Right lobe of liver (tissue), 6 donors: Measurements from ENCODE around the gene CA14. TPM values are rescaled to one million over a fixed set of nuclear protein-coding genes. Genes with fewer than 3 reads are reported as not detected.

ENCODE experiments used
- ATAC-seq, 4 donors: fragments of 200-7000 bp; cut with Tn5 transposase; one replicate each; pipeline ENCODE4 v1.9.1; 2020; ENCODE audit warnings: mild to moderate bottlenecking in 4 of 4, moderate library complexity in 4 of 4
- DNase-seq, 3 donors: peaks; one replicate each; pipeline ENCODE4 v3.0.0-alpha.2; 2020
- H3K27ac ChIP-seq, 3 donors: fragments of 200-600 bp; one replicate each; pipeline ENCODE4 v1.8.0; 2022
- H3K27me3 ChIP-seq, 2 donors: fragments of 200-600 bp; one replicate each; pipeline ENCODE4 v1.8.0; 2022
- H3K36me3 ChIP-seq, 4 donors: fragments of 200-600 bp; sonication (generic) in 1 of 4; one replicate each; pipeline versions ENCODE4 v1.5.1 to v1.8.0; 2017 to 2022; ENCODE audit warnings: control low read depth in 1 of 4
- H3K4me1 ChIP-seq, 4 donors: fragments of 200-600 bp; sonication (generic) in 1 of 4; one replicate each; pipeline versions ENCODE4 v1.5.1 to v1.8.0; 2017 to 2022; ENCODE audit warnings: control low read depth in 1 of 4
- H3K4me3 ChIP-seq, 3 donors: fragments of 200-600 bp; one replicate each; pipeline ENCODE4 v1.8.0; 2022
- H3K9me3 ChIP-seq, 4 donors: fragments of 200-600 bp; sonication (generic) in 1 of 4; one replicate each; pipeline versions ENCODE4 v1.5.1 to v1.8.0; 2017 to 2022; ENCODE audit warnings: control low read depth in 1 of 4
- POLR2A ChIP-seq: fragments of 450-650 bp; IDR thresholded peaks from one replicate; pipeline ENCODE4 v1.6.1; 2017; ENCODE audit warnings: antibody characterized with exemption, mild to moderate bottlenecking
- WGBS: methylation state at CpG from one replicate; pipeline ENCODE4 v1.1.6; 2018; ENCODE audit warnings: low coverage, low lambda C conversion rate; ENCODE audit not compliant: insufficient coverage; ENCODE audit errors: missing lambda C conversion rate; 5-methylcytosine and 5-hydroxymethylcytosine counted together
- intact Hi-C, 2 donors: fragments of 100-400 bp; cut with DNase I; formaldehyde crosslinking; loops; one replicate each; pipeline versions ENCODE4 v1.11.2 to v1.14.1; 2022
- total RNA-seq, 6 experiments: library from RNA; depleted of rRNA in 2 of 6; stranded (reverse); fragments of >200 nt in 2 of 6; fragmentation: NEBNext Ultra II Directional in 3 of 6; extraction: Animal tissue kit (Norgen Biotek cat#: 25700) in 3 of 6; gene quantifications; one replicate each; pipeline versions ENCODE4 v1.1.0 to v1.2.4, GENCODE V29; 2016 to 2023
- TF ChIP-seq, protein P1 (sequence below), 4 donors: fragments of 200-600 bp in 3 of 4; fragments of 450-650 bp in 1 of 4; IDR thresholded peaks; one replicate each; pipeline versions ENCODE4 v1.5.1 to v1.8.0; 2016 to 2022; ENCODE audit warnings: antibody characterized with exemption in 4 of 4, mild to moderate bottlenecking in 2 of 4
- donor health status: DM: no; HTN: yes; CAD: no.
- donor health status: DM: no; HTN: no; CAD: no.
- donor health status: DM: no; HTN: no; CAD: no.
- donor health status: DM: no; HTN: yes; CAD: no.
- donor health status: DM: no; HTN: yes; CAD: no.

Gene CA14
- total RNA-seq, 6 experiments from 2014 or later: 0.20 to 4.8 (median 0.56) TPM; not detected in 1

DNA sequence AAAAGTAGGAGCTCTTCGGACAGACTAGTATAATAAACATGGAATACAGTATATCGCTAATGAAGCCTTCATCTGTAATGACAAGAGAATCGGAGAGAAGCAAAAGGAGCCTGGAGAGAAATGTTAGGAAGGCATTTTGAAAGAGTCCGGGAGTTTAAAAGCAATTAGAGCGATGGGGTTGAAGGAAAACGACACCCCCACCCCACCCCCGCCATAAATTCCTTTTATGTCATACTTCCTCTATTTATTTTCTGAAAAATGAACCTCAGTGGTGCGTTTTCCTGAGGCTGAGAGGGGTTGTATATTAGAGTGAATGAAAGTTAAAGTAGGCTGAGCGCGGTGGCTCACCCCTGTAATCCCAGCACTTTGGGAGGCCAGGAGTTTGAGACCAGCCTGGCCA is 11.9 kb downstream of the CA14 start:
- intact Hi-C loops: no loop called here
- H3K27ac ChIP-seq: peak overlapping the region; percentile 90 to 95 (median 91)
- TF ChIP-seq, protein P1, sequence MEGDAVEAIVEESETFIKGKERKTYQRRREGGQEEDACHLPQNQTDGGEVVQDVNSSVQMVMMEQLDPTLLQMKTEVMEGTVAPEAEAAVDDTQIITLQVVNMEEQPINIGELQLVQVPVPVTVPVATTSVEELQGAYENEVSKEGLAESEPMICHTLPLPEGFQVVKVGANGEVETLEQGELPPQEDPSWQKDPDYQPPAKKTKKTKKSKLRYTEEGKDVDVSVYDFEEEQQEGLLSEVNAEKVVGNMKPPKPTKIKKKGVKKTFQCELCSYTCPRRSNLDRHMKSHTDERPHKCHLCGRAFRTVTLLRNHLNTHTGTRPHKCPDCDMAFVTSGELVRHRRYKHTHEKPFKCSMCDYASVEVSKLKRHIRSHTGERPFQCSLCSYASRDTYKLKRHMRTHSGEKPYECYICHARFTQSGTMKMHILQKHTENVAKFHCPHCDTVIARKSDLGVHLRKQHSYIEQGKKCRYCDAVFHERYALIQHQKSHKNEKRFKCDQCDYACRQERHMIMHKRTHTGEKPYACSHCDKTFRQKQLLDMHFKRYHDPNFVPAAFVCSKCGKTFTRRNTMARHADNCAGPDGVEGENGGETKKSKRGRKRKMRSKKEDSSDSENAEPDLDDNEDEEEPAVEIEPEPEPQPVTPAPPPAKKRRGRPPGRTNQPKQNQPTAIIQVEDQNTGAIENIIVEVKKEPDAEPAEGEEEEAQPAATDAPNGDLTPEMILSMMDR (IDR thresholded peaks at IDR 0.05): no peak
- no peaks in the 10 kb centered on the region for H3K27me3 ChIP-seq
- peaks cover 0 to 12% (median 4%) of the 10 kb centered on the region in 4 donors for H3K4me1 ChIP-seq
- peak overlapping the region; percentile 80 to 87 (median 83) for H3K4me3 ChIP-seq
- H3K36me3 ChIP-seq: peaks cover 0 to 28% (median 8%) of the 10 kb centered on the region in 4 donors
- ATAC-seq (no peak), DNase-seq (no peak)
- 26% methylated on average over 10 of the region's 10 CpGs for WGBS
- H3K9me3 ChIP-seq: no peaks in the 10 kb centered on the region

DNA sequence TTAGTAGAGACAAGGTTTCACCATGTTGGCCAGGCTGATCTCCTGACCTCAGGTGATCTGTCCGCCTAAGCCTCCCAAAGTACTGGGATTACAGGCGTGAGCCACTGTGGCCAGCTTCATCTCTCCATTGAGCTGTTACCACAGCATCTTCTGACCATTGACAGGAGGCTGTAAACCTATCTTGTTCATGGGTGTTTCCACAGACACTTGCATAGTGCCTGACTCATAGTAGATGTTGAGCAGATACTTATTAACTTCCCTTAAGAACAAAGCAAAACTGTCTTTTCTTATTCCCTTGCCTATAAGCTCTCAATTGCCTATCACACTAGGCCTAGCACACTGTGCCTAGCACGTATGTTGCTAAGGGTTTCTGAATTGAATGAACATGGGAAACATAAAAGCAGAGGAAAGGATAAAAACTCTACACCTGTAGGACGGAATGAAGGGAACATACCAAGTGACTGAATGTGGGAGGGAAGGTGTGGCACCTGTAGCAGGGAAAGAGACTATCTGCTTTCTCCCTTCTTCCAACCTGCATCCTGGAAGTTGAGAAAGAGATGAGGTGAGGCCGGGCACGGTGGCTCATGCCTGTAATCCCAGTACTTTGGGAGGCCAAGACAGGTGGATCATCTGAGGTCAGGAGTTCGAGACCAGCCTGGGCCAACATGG is 13.9 kb downstream of the CA14 start:
- WGBS: 95% methylated on average over 4 of the region's 7 CpGs

DNA sequence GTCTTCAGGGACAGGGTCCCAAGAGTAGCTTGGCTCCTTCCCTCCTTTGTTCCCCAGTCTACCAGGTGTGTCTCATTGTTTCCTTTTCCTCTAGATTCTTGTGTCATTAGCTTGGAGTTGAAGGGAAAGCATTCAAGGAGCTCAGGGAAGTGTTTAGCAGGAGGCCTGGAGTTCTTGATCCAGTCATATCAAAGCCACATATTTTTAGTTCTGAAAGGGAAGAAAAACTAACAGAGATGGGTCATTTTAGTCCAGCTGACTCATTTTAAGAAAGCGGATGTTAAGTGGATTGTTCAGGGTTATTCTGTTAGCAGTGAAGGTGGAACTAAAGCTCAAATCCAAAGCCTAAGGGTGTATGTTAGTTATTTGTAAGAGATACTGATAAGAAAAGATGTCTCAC is 15.7 kb downstream of the CA14 start:
- no peaks in the 10 kb centered on the region for H3K27me3 ChIP-seq
- H3K4me1 ChIP-seq: peaks cover 0 to 9% (median 4%) of the 10 kb centered on the region in 4 donors
- DNase-seq: no peak
- H3K27ac ChIP-seq: no peak overlapping the region
- H3K4me3 ChIP-seq: no peak overlapping the region
- intact Hi-C loops: no loop called here
- ATAC-seq: no peak
- no peaks in the 10 kb centered on the region for H3K36me3 ChIP-seq
- H3K9me3 ChIP-seq: no peaks in the 10 kb centered on the region
- 67% methylated on average over 1 of the region's 1 CpG for WGBS
- TF ChIP-seq POLR2A: no peak
- TF ChIP-seq, protein P1 (IDR thresholded peaks at IDR 0.05): no peak

More for the DNA sequence above, 13.9 kb downstream of the CA14 start:
- Histone ChIP-seq H3K27me3 (no peaks in the 10 kb centered on the region), H3K9me3 (no peaks in the 10 kb centered on the region), H3K4me1 (peaks cover 0 to 12% (median 4%) of the 10 kb centered on the region in 4 donors), H3K36me3 (peaks cover 0 to 8% (median 3%) of the 10 kb centered on the region in 4 donors), H3K4me3 (no peak overlapping the region), H3K27ac (no peak overlapping the region)
- ATAC-seq: no peak
- no peak for DNase-seq
- no peak for TF ChIP-seq POLR2A
- TF ChIP-seq, protein P1 (IDR thresholded peaks at IDR 0.05): no peak
- intact Hi-C loops: no loop called here

DNA sequence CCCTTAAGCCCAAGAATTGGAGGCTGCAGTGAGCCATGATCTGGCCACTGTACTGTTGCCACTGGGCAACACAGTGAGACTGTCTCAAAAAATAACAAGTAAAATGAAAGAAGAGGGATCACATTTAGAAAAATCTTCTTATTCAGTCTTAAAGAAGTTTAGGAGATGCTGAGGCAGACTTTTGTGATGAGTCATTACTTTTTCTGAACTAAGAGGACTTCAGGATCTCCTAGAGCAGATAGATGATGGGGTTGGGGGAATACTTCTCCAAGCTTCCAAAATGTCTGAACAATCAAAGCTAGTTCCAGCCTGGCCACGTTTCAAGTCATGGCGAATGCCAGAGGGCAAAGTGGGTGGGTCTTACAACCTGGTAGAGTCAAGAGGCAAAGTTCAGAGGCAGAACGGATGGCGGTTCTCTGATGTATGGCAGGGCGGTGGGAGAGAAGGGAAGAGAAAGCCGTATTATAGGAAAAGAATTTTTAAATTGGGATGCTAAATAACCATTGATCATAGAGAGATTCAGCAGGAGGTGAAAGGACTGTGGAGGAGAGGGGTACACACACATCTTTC is 22.6 kb downstream of the CA14 start:
- DNase-seq (peak; percentile 65 to 91 (median 84)), ATAC-seq (peak; percentile 12 to 62 (median 38))
- Histone ChIP-seq H3K4me1 (peaks cover 0 to 43% (median 13%) of the 10 kb centered on the region in 4 donors), H3K9me3 (no peaks in the 10 kb centered on the region), H3K36me3 (no peaks in the 10 kb centered on the region), H3K27me3 (no peaks in the 10 kb centered on the region), H3K27ac (peak overlapping the region in 2 of 3 donors; percentile 85 to 86), H3K4me3 (peak overlapping the region in 2 of 3 donors; percentile 62)
- TF ChIP-seq, protein P1 (IDR thresholded peaks at IDR 0.05): peak in 1 of 4 donors; percentile 17
- TF ChIP-seq POLR2A: peak; percentile 62
- intact Hi-C loops: no loop called here
- 38% methylated on average over 6 of the region's 6 CpGs for WGBS
